HL-60 (cell line): ENCODE measurements around the gene CCDC90B.
"Not testable (repeated sequence)": the region's sequence is repeated elsewhere in the genome, so short reads cannot be mapped to it uniquely, and the experiment has no call there.

Experiments used
- DNase-seq, 2 experiments: peaks; one replicate each; pipeline ENCODE4 v3.0.0-alpha.2; 2010 to 2020; ENCODE audit warnings: low read depth in 1 of 2, low spot score in 1 of 2
- H3K27ac ChIP-seq: fragments of 250-450 bp; sonication (Bioruptor Pico); replicated peaks from 2 replicates; pipeline ENCODE4 v1.5.1; 2020; ENCODE audit warnings: mild to moderate bottlenecking, moderate library complexity
- H3K27me3 ChIP-seq: fragments of 250-450 bp; sonication (Bioruptor Pico); 2 replicates; pipeline ENCODE4 v1.5.1; 2021; ENCODE audit warnings: mild to moderate bottlenecking, moderate library complexity; ENCODE audit not compliant: insufficient read depth, poor library complexity, severe bottlenecking
- H3K4me3 ChIP-seq: replicated peaks from 2 replicates; pipeline ENCODE4 v1.5.1; 2011; ENCODE audit warnings: mild to moderate bottlenecking, control low read depth, low read length; ENCODE audit not compliant: insufficient read depth
- CTCF ChIP-seq: IDR thresholded peaks from one replicate; pipeline ENCODE4 v1.5.1; 2011; ENCODE audit warnings: low read length, control low read depth, inconsistent platforms; ENCODE audit not compliant: insufficient read depth
- GABPA ChIP-seq: IDR thresholded peaks from 2 replicates; pipeline ENCODE4 v1.6.1; 2012; ENCODE audit warnings: low read depth
- POLR2AphosphoS5 ChIP-seq: IDR thresholded peaks from 2 replicates; pipeline ENCODE4 v1.6.1; 2012; ENCODE audit warnings: low read depth
- REST ChIP-seq: IDR thresholded peaks from 2 replicates; pipeline ENCODE4 v1.6.1; 2012; ENCODE audit warnings: low read depth; ENCODE audit not compliant: insufficient replicate concordance
- SPI1 ChIP-seq: IDR thresholded peaks from 2 replicates; pipeline ENCODE4 v1.6.1; 2012; ENCODE audit warnings: low read depth, mild to moderate bottlenecking, borderline replicate concordance

CCDC90B gene

GRCh38 chr11:83272627-83273026, 13.5 kb downstream of the CCDC90B start:
- H3K4me3 ChIP-seq = no peak overlapping the region
- no peaks in the 10 kb centered on the region for H3K27me3 ChIP-seq
- TF ChIP-seq SPI1 (no peak), GABPA (no peak), POLR2AphosphoS5 (no peak), REST (no peak), CTCF (no peak)
- H3K27ac ChIP-seq = no peak overlapping the region
- DNase-seq = no peak

GRCh38 chr11:83271734-83272133, 14.4 kb downstream of the CCDC90B start:
- not testable (repeated sequence) for H3K27me3 ChIP-seq, DNase-seq, H3K4me3 ChIP-seq, H3K27ac ChIP-seq

- not testable (repeated sequence) for DNase-seq, H3K27me3 ChIP-seq, H3K4me3 ChIP-seq, H3K27ac ChIP-seq
Measured at GRCh38 chr11:83269080-83269479, 17.1 kb downstream of the CCDC90B start.

- no peaks in the 10 kb centered on the region for H3K27me3 ChIP-seq
- TF ChIP-seq POLR2AphosphoS5 (no peak), GABPA (no peak), REST (no peak), SPI1 (no peak), CTCF (no peak)
- no peak overlapping the region for H3K27ac ChIP-seq
- H3K4me3 ChIP-seq = no peak overlapping the region
- no peak for DNase-seq
Measured at GRCh38 chr11:83265331-83265730, 20.8 kb downstream of the CCDC90B start.

GRCh38 chr11:83259559-83259958, 26.6 kb downstream of the CCDC90B start:
- no peak for DNase-seq

More at GRCh38 chr11:83259559-83259958, 26.6 kb downstream of the CCDC90B start:
- no peak overlapping the region for H3K4me3 ChIP-seq
- no peak overlapping the region for H3K27ac ChIP-seq
- no peak for TF ChIP-seq REST
- TF ChIP-seq SPI1 = no peak
- no peak for TF ChIP-seq POLR2AphosphoS5
- no peak for TF ChIP-seq GABPA
- TF ChIP-seq CTCF = no peak
- H3K27me3 ChIP-seq = no peaks in the 10 kb centered on the region
